AG09319 (cell line): ENCODE data around the gene NR2E1.

ENCODE experiments used
- DNase-seq: peaks from one replicate; pipeline ENCODE4 v3.0.0-alpha.2; 2010; ENCODE audit warnings: low read depth; ENCODE audit errors: extremely low read depth
- TF ChIP-seq, protein P1 (sequence below): IDR thresholded peaks from 2 replicates; pipeline ENCODE4 v1.5.1; 2011; ENCODE audit warnings: low read depth, mild to moderate bottlenecking, inconsistent platforms, low read length, moderate library complexity

The NR2E1 gene

GRCh38 chr6:108156938-108157233 is 8.9 kb upstream of the NR2E1 start:
- TF ChIP-seq, protein P1, sequence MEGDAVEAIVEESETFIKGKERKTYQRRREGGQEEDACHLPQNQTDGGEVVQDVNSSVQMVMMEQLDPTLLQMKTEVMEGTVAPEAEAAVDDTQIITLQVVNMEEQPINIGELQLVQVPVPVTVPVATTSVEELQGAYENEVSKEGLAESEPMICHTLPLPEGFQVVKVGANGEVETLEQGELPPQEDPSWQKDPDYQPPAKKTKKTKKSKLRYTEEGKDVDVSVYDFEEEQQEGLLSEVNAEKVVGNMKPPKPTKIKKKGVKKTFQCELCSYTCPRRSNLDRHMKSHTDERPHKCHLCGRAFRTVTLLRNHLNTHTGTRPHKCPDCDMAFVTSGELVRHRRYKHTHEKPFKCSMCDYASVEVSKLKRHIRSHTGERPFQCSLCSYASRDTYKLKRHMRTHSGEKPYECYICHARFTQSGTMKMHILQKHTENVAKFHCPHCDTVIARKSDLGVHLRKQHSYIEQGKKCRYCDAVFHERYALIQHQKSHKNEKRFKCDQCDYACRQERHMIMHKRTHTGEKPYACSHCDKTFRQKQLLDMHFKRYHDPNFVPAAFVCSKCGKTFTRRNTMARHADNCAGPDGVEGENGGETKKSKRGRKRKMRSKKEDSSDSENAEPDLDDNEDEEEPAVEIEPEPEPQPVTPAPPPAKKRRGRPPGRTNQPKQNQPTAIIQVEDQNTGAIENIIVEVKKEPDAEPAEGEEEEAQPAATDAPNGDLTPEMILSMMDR = no peak
- DNase-seq = no peak

- TF ChIP-seq, protein P1 = no peak
- no peak for DNase-seq
Measured at GRCh38 chr6:108157234-108157980, 8.4 kb upstream of the NR2E1 start.

DNA sequence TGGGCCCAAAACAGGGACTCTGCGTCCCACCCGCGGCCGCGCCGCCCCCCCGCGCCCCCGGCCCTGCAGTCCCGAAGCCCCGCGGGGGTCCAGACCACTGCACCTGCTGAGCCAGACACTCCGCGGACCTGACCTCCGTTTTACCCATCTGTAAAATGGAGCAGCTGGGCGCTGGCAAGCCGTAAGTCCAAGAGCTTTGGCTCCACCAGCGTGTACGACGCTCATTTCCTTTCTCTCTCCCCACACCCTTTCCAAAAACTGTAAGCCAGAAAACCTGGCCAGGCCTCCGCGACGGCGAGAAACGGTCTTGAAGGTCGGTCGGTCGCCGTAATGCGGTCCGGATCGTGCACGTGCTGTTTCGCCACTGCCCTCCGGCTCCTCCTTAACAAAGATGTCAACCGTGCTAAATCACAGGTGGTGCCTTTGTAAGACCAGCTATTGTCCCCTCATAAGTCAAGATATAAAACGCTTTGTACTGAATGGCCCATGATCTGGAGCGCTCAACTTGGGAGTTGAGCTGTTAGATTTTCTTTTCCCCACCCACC is 7.8 kb upstream of the NR2E1 start:
- TF ChIP-seq, protein P1 = no peak
- no peak for DNase-seq

GRCh38 chr6:108159981-108160380 is 5.8 kb upstream of the NR2E1 start:
- TF ChIP-seq, protein P1 = no peak
- DNase-seq = no peak

DNA sequence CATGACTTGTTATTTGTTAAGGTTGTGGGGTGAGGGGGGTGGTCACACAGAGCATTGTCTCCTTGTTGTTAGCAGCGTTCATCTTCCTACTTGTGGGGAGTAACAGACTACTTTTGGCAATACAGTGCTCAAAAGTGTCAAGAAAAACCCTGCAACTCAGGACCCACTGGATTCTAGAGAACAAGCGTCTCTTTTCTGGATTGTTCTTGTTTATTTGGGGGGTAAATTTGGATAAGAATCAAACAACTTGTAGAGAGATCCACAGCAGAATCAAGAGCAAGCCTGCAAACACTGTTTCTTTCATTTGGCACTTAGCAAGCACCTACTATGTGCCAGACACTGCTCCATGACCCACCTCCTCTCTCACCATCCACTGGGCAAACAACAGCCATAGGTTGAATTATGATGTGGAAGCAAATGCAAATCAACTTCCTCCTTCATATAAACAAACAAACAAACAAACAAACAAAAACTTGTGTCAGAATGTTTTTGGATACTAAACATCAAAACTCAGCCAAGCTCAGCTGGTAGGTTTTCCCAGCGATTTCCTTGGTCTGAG is 4.0 kb upstream of the NR2E1 start:
- DNase-seq = no peak

DNA sequence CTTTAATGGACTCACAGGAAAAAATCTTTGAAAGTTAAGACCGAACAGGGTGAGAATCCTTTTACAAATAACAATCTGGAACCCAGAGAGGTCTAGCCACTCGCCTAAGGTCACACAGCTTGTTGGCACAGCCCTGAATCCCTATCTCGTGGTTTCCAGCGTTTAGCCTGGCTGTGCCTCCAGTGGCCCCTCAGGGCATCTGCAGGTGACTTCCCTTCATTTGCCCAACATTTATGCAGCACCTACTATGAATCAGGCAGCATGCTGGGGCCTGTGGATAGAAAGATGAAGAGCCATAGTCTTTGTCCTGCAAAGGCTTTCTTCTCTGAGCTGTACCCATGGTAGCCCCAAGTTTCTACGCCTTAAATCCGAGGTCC is 2.6 kb upstream of the NR2E1 start:
- DNase-seq = no peak
- TF ChIP-seq, protein P1 = no peak

More for the DNA sequence above, 4.0 kb upstream of the NR2E1 start:
- TF ChIP-seq, protein P1 = no peak
